HepG2 (cell line): ENCODE data around the gene MT1A. TPM values are rescaled to one million over a fixed set of nuclear protein-coding genes. Genes with fewer than 3 reads are reported as not detected.

ENCODE experiments used
- ATAC-seq: fragments of 200-7000 bp; cut with Tn5 transposase; 3 replicates; pipeline ENCODE4 v1.9.1; 2020; ENCODE audit warnings: mild to moderate bottlenecking, moderate library complexity
- BruUV-seq: library from RNA; stranded (reverse); fragments of 400-500 nt; replicated peaks from 2 replicates; lab custom pipeline; 2021; lab: Mats Ljungman, UMichigan
- CTCF ChIA-PET: fragments of 300-600 bp; formaldehyde crosslinking; extraction: SDS; loops from one replicate; lab custom pipeline; 2021; ENCODE audit warnings: low total read pairs, inconsistent platforms, low intra/inter-chr PET ratio; lab: Yijun Ruan, JAX
- POLR2A ChIA-PET: fragments of 350-600 bp; sonication (Branson Sonifier 250); formaldehyde crosslinking; loops from one replicate; lab custom pipeline; 2020; ENCODE audit warnings: antibody characterized with exemption, inconsistent platforms; lab: Yijun Ruan, JAX
- DNase-seq: peaks from one replicate; pipeline ENCODE4 v3.0.0-alpha.2; 2015; ENCODE audit warnings: low spot score
- FAIRE-seq: peaks from 3 replicates; lab custom pipeline; 2011; peaks lifted over from hg19 to GRCh38; lab: Jason Lieb, UNC
- H2AFZ ChIP-seq: one replicate; pipeline ENCODE4 v1.6.1; 2011; ENCODE audit warnings: low read length, inconsistent platforms
- H3K27ac ChIP-seq: fragments of 300-600 bp; 3 replicates; pipeline ENCODE4 v1.8.0; 2011; ENCODE audit warnings: mixed run types, mild to moderate bottlenecking, mixed read lengths, low read length, inconsistent platforms; ENCODE audit not compliant: insufficient read depth; ENCODE audit errors: extremely low read length
- H3K27me3 ChIP-seq, 2 experiments: fragments of 200-600 bp in 1 of 2; 2 replicates in 1 of 2; 3 replicates in 1 of 2; pipeline versions ENCODE4 v1.6.0 to v1.8.0; 2011; ENCODE audit warnings: low read length in 2 of 2, mild to moderate bottlenecking in 2 of 2, moderate library complexity in 2 of 2, inconsistent platforms in 1 of 2; ENCODE audit not compliant: insufficient read depth in 2 of 2, control insufficient read depth in 1 of 2
- H3K36me3 ChIP-seq, 2 experiments: fragments of 200-600 bp in 1 of 2; replicated peaks in 1 of 2; 2 replicates in 1 of 2; 3 replicates in 1 of 2; pipeline versions ENCODE4 v1.5.1 to v1.8.0; 2011; ENCODE audit warnings: low read length in 2 of 2, inconsistent platforms in 1 of 2; ENCODE audit not compliant: insufficient read depth in 2 of 2, control insufficient read depth in 1 of 2
- H3K4me1 ChIP-seq: 2 replicates; pipeline ENCODE4 v1.5.1; 2012; ENCODE audit warnings: low read length, inconsistent platforms; ENCODE audit not compliant: insufficient read depth
- H3K4me2 ChIP-seq: 2 replicates; pipeline ENCODE4 v1.6.0; 2011; ENCODE audit warnings: low read depth, low read length, inconsistent platforms
- H3K4me3 ChIP-seq, 3 experiments: fragments of 200-600 bp in 1 of 3; sonication (generic), shearing (Covaris generic) in 1 of 3; replicated peaks in 1 of 3; 2 replicates each; pipeline ENCODE4 v1.5.1; 2011 to 2016; ENCODE audit warnings: low read length in 3 of 3, inconsistent platforms in 2 of 3, low read depth in 2 of 3, mild to moderate bottlenecking in 2 of 3, control low read depth in 1 of 3, mixed read lengths in 1 of 3; ENCODE audit not compliant: insufficient read depth in 1 of 3
- H3K79me2 ChIP-seq: one replicate; pipeline ENCODE4 v1.6.1; 2011; ENCODE audit warnings: low read length, inconsistent platforms; ENCODE audit not compliant: insufficient read depth
- H3K9ac ChIP-seq: 2 replicates; pipeline ENCODE4 v1.6.0; 2011; ENCODE audit warnings: mild to moderate bottlenecking, low read depth, low read length, inconsistent platforms; ENCODE audit not compliant: insufficient read depth
- H3K9me3 ChIP-seq: 2 replicates; pipeline ENCODE4 v1.5.1; 2012; ENCODE audit warnings: mild to moderate bottlenecking, low read length
- H4K20me1 ChIP-seq: 2 replicates; pipeline ENCODE4 v1.6.0; 2011; ENCODE audit warnings: inconsistent platforms, mild to moderate bottlenecking, low read length, moderate library complexity; ENCODE audit not compliant: insufficient read depth
- EHMT2 ChIP-seq: fragments of 200-600 bp; sonication (generic); IDR thresholded peaks from 2 replicates; pipeline ENCODE4 v1.7.0; 2017; ENCODE audit warnings: antibody characterized with exemption, low read depth, low read length, borderline replicate concordance
- FOXC1 ChIP-seq: sonication (generic); formaldehyde crosslinking; IDR thresholded peaks from 2 replicates; pipeline ENCODE4 v1.8.0; 2022; ENCODE audit warnings: mild to moderate bottlenecking, missing genetic modification reagents, borderline replicate concordance
- GATAD1 ChIP-seq: IDR thresholded peaks from 2 replicates; pipeline ENCODE4 v1.6.1; 2016; ENCODE audit warnings: missing genetic modification reagents, missing compliant biosample characterization
- HNF4A ChIP-seq: sonication (generic); formaldehyde crosslinking; IDR thresholded peaks from 2 replicates; pipeline ENCODE4 v1.4.0; 2020; ENCODE audit warnings: missing genetic modification reagents
- MEIS1 ChIP-seq: sonication (generic); formaldehyde crosslinking; IDR thresholded peaks from 2 replicates; pipeline ENCODE4 v1.9.0; 2021; ENCODE audit warnings: mild to moderate bottlenecking, missing genetic modification reagents, moderate library complexity, borderline replicate concordance
- RCOR2 ChIP-seq: IDR thresholded peaks from 2 replicates; pipeline ENCODE4 v1.6.1; 2016; ENCODE audit warnings: missing biosample characterization, missing genetic modification reagents
- ZC3H4 ChIP-seq: sonication (generic); formaldehyde crosslinking; IDR thresholded peaks from 2 replicates; pipeline ENCODE4 v1.4.0; 2020; ENCODE audit warnings: missing genetic modification reagents, borderline replicate concordance
- ZFY ChIP-seq: sonication (generic); formaldehyde crosslinking; IDR thresholded peaks from 2 replicates; pipeline ENCODE4 v1.4.0; 2020; ENCODE audit warnings: missing genetic modification reagents
- ZNF24 ChIP-seq: fragments of 450-650 bp; IDR thresholded peaks from 2 replicates; pipeline ENCODE4 v1.6.1; 2017; ENCODE audit warnings: antibody characterized with exemption, mild to moderate bottlenecking
- ZNF512B ChIP-seq: sonication (generic); formaldehyde crosslinking; IDR thresholded peaks from 2 replicates; pipeline ENCODE4 v1.5.1; 2020; ENCODE audit warnings: missing genetic modification reagents, mild to moderate bottlenecking, borderline replicate concordance
- ZNF724P ChIP-seq: sonication (generic); formaldehyde crosslinking; IDR thresholded peaks from 2 replicates; pipeline ENCODE4 v1.8.0; 2022; ENCODE audit warnings: missing genetic modification reagents, borderline replicate concordance
- ZNF747 ChIP-seq: sonication (generic); formaldehyde crosslinking; IDR thresholded peaks from 2 replicates; pipeline ENCODE4 v1.8.1; 2023; ENCODE audit warnings: missing genetic modification reagents, mild to moderate bottlenecking, borderline replicate concordance
- ZNF768 ChIP-seq: sonication (generic); formaldehyde crosslinking; IDR thresholded peaks from 2 replicates; pipeline ENCODE4 v1.4.0; 2020; ENCODE audit warnings: missing genetic modification reagents
- ZNF788 ChIP-seq: sonication (generic); formaldehyde crosslinking; IDR thresholded peaks from 2 replicates; pipeline ENCODE4 v1.5.0; 2020; ENCODE audit warnings: mild to moderate bottlenecking, missing genetic modification reagents, borderline replicate concordance
- WGBS: methylation state at CpG from one replicate; pipeline ENCODE4 v1.1.6; 2017; ENCODE audit warnings: low lambda C conversion rate; 5-methylcytosine and 5-hydroxymethylcytosine counted together
- in situ Hi-C: cut with HindIII; loops from 2 replicates; pipeline ENCODE4 v1.10.0; 2017; ENCODE audit warnings: low pct_unique_long_range_greater_than_20kb; ENCODE audit not compliant: extremely low pct_ligation_motif_present
- intact Hi-C: fragments of 100-400 bp; cut with micrococcal nuclease; formaldehyde crosslinking; loops from one replicate; pipeline ENCODE4 v1.10.0; 2022; ENCODE audit not compliant: unreplicated experiment
- polyA plus RNA-seq, 8 experiments: library from polyadenylated mRNA; depleted of rRNA in 3 of 8; stranded (reverse) in 7 of 8; unstranded in 1 of 8; fragments of >200 nt; fragmentation: Illumina TruSeq in 4 of 8; extraction: Trizol in 4 of 8; gene quantifications; 2 replicates each; pipeline versions ENCODE4 v1.2.1 to v1.2.3, GENCODE V29; 2011 to 2016; ENCODE audit warnings: low read depth in 4 of 8, missing spikeins in 1 of 8, mixed read lengths in 1 of 8; ENCODE audit not compliant: insufficient read depth in 1 of 8
- total RNA-seq, 5 experiments: library from RNA; depleted of rRNA; stranded (reverse); fragments of >200 nt; fragmentation: Illumina TruSeq; extraction: Trizol; gene quantifications; 2 replicates each; pipeline ENCODE4 v1.2.3, GENCODE V29; 2016; ENCODE audit warnings: low read depth in 1 of 5
- TF ChIP-seq, protein P1 (sequence below): sonication (generic); formaldehyde crosslinking; IDR thresholded peaks from 2 replicates; pipeline ENCODE4 v1.9.0; 2022; ENCODE audit warnings: missing genetic modification reagents, mild to moderate bottlenecking, borderline replicate concordance
- TF ChIP-seq, protein P2 (sequence below): sonication (generic); formaldehyde crosslinking; IDR thresholded peaks from 2 replicates; pipeline ENCODE4 v1.8.0; 2022; ENCODE audit warnings: missing genetic modification reagents, low read depth, mild to moderate bottlenecking, borderline replicate concordance

MT1A gene
- total and polyA plus RNA-seq, 2 of the 13 experiments (the other 11 are each of a cell fraction or from before 2014, with no cell fraction given) = 8.3 to 10.4 TPM

- 0 out of 2 replicates have a peak, but pooled peaks have one; percentile 12 for TF ChIP-seq GATAD1 (CRISPR knock-in tag)
- TF ChIP-seq ZNF768 (CRISPR knock-in tag) = 0 out of 2 replicates have a peak, but pooled peaks have one; percentile 66
- peak; percentile 86; the same call in 1 of the 2 replicates for TF ChIP-seq ZNF512B (CRISPR knock-in tag)
- TF ChIP-seq ZNF724P = no peak
- no peak for TF ChIP-seq HNF4A (CRISPR knock-in tag)
Observed at GRCh38 chr16:56632156-56632847, 6.2 kb upstream of the MT1A start, which contains the start of gene MT1M (continued).

- no TSS peak for BruUV-seq
- POLR2A ChIA-PET = interaction anchor here (1.2 kb wide), 1 partner anchor 25 kb away, joined by 3 read pairs; the partner anchor contains the start of gene MT2A
- ATAC-seq = no peak
- no peak for TF ChIP-seq FOXC1 (CRISPR knock-in tag)
- TF ChIP-seq ZNF24 = no peak
- no peak for TF ChIP-seq ZNF747 (CRISPR knock-in tag)
- no peak for TF ChIP-seq HNF4A (CRISPR knock-in tag)
- TF ChIP-seq MEIS1 (CRISPR knock-in tag) = no peak
- TF ChIP-seq ZC3H4 (CRISPR knock-in tag) = no peak
- TF ChIP-seq RCOR2 (CRISPR knock-in tag) = no peak
- no peak for TF ChIP-seq EHMT2
- TF ChIP-seq, protein P1, sequence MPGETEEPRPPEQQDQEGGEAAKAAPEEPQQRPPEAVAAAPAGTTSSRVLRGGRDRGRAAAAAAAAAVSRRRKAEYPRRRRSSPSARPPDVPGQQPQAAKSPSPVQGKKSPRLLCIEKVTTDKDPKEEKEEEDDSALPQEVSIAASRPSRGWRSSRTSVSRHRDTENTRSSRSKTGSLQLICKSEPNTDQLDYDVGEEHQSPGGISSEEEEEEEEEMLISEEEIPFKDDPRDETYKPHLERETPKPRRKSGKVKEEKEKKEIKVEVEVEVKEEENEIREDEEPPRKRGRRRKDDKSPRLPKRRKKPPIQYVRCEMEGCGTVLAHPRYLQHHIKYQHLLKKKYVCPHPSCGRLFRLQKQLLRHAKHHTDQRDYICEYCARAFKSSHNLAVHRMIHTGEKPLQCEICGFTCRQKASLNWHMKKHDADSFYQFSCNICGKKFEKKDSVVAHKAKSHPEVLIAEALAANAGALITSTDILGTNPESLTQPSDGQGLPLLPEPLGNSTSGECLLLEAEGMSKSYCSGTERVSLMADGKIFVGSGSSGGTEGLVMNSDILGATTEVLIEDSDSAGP (CRISPR knock-in tag) = no peak
- TF ChIP-seq ZNF788 (CRISPR knock-in tag) = no peak
- TF ChIP-seq, protein P2, sequence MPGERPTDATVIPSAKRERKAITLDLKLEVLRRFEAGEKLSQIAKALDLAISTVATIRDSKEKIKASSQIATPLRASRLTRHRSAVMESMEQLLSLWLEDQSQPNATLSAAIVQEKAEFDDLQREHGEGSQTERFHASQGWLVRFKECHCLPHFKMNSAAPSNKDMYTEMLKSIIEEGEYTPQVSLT (CRISPR knock-in tag) = no peak
- TF ChIP-seq ZFY (CRISPR knock-in tag) = no peak
Observed at GRCh38 chr16:56632848-56633365, 5.6 kb upstream of the MT1A start.

More at GRCh38 chr16:56632848-56633365, 5.6 kb upstream of the MT1A start:
- peaks cover 8 to 89% of the 10 kb centered on the region in 2 experiments; a peak in 4 of 5 replicates for H3K27me3 ChIP-seq
- peak overlapping the region; percentile 77; the same call in 1 of the 2 replicates for H3K4me2 ChIP-seq
- no peaks in the 10 kb centered on the region for H3K36me3 ChIP-seq
- CTCF ChIA-PET = no interaction called here
- in situ Hi-C loops (no loop called here), intact Hi-C loops (no loop called here)
- no peaks in the 10 kb centered on the region for H3K9me3 ChIP-seq
- H4K20me1 ChIP-seq = no peaks in the 10 kb centered on the region
- FAIRE-seq (no peak), DNase-seq (no peak)
- no peak overlapping the region for H2AFZ ChIP-seq
- 63% methylated on average over 4 of the region's 6 CpGs for WGBS
- peaks cover 24% of the 10 kb centered on the region for H3K4me1 ChIP-seq
- H3K4me3 ChIP-seq = peak overlapping the region in 2 of 3 experiments; percentile 54 to 73; a peak in 3 of 6 replicates
- H3K79me2 ChIP-seq = no peaks in the 10 kb centered on the region
- H3K9ac ChIP-seq = no peak overlapping the region
- no peak overlapping the region for H3K27ac ChIP-seq
